ENCODE measurements around the gene PPP2R2D. TPM values are rescaled to one million over a fixed set of nuclear protein-coding genes. Genes with fewer than 3 reads are reported as not detected.

PPP2R2D gene
- total RNA-seq, 2 experiments from 2014 or later: 37.4 to 38.5 TPM

DNA sequence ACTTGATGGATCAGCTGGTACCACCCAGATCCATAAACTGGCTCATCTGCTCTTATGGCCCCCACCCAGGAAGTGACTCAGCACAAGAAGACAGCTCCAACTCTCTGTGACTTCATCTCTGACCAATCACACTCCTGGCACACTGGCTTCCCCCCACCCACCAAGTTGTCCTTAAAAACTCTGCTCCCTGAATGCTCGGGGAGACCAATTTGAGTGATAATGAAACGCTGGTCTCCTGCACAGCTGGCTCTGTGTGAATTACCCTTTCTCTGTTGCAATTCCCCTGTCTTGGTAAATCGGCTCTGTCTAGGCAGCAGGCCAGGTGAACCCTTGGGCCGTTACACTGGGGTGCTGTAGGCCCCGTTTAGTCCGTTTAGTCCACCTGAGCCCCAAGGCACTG is 104.3 kb downstream of the PPP2R2D start:
- H3K9me3 ChIP-seq (ENCODE audit: low read length): no peaks in the 10 kb centered on the region
- intact Hi-C loops (cut with micrococcal nuclease; ENCODE audit: unreplicated experiment): no loop called here
- no TSS peak for BruUV-seq (replicated peaks)
- H2AFZ ChIP-seq (ENCODE audit: low read length): no peak overlapping the region
- H3K4me1 ChIP-seq (ENCODE audit: insufficient read depth, low read length, poor library complexity, severe bottlenecking): no peaks in the 10 kb centered on the region
- H4K20me1 ChIP-seq (ENCODE audit: insufficient read depth, low read length): no peaks in the 10 kb centered on the region
- H3K4me2 ChIP-seq (ENCODE audit: low read length): no peak overlapping the region
- POLR2A ChIA-PET: no interaction called here
- H3K36me3 ChIP-seq (ENCODE audit: insufficient read depth, low read length): no peaks in the 10 kb centered on the region
- H3K4me3 ChIP-seq (ENCODE audit: low read depth, low read length, poor library complexity, severe bottlenecking): no peak overlapping the region
- TF ChIP-seq, protein P1, sequence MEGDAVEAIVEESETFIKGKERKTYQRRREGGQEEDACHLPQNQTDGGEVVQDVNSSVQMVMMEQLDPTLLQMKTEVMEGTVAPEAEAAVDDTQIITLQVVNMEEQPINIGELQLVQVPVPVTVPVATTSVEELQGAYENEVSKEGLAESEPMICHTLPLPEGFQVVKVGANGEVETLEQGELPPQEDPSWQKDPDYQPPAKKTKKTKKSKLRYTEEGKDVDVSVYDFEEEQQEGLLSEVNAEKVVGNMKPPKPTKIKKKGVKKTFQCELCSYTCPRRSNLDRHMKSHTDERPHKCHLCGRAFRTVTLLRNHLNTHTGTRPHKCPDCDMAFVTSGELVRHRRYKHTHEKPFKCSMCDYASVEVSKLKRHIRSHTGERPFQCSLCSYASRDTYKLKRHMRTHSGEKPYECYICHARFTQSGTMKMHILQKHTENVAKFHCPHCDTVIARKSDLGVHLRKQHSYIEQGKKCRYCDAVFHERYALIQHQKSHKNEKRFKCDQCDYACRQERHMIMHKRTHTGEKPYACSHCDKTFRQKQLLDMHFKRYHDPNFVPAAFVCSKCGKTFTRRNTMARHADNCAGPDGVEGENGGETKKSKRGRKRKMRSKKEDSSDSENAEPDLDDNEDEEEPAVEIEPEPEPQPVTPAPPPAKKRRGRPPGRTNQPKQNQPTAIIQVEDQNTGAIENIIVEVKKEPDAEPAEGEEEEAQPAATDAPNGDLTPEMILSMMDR (conservative IDR thresholded peaks at IDR 0.05; ENCODE audit: low read length): no peak
- TF ChIP-seq EZH2phosphoT487 (IDR thresholded peaks at IDR 0.05; ENCODE audit: borderline replicate concordance, low read depth, low read length): no peak
- no peak for DNase-seq (ENCODE audit: low spot score)
- CTCF ChIA-PET (ENCODE audit: unreplicated experiment): no interaction called here
- no peaks in the 10 kb centered on the region for H3K79me2 ChIP-seq (ENCODE audit: insufficient read depth, low read depth, low read length)
- H3K9me2 ChIP-seq (ENCODE audit: insufficient read depth, low read length): no peaks in the 10 kb centered on the region
- no peak overlapping the region for H3K27ac ChIP-seq (ENCODE audit: low read depth, low read length, poor library complexity, severe bottlenecking)

DNA sequence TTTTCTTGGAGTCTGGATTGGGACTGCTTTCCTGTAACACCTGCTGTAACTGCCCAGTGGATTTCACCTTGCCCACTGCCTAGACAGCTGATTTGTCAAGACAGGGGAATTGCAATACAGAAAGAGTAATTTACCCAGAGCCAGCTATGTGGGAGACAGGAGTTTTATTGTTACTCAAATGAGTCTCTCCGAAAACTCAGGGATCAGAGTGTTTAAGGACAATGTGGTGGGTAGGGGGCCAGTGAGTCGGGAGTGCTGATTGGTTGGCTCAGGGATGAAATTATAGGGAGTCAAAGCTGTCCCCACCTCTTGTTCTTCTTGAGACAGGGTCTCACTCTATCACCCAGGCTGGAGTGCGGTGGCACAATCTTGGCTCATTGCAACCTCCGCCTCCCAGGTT is 106.2 kb downstream of the PPP2R2D start:
- Histone ChIP-seq H3K9me3 (ENCODE audit: low read length) (no peaks in the 10 kb centered on the region), H4K20me1 (ENCODE audit: insufficient read depth, low read length) (no peaks in the 10 kb centered on the region), H3K4me1 (ENCODE audit: insufficient read depth, low read length, poor library complexity, severe bottlenecking) (no peaks in the 10 kb centered on the region), H3K27ac (ENCODE audit: low read depth, low read length, poor library complexity, severe bottlenecking) (no peak overlapping the region), H3K79me2 (ENCODE audit: insufficient read depth, low read depth, low read length) (no peaks in the 10 kb centered on the region), H3K4me3 (ENCODE audit: low read depth, low read length, poor library complexity, severe bottlenecking) (no peak overlapping the region), H2AFZ (ENCODE audit: low read length) (no peak overlapping the region), H3K36me3 (ENCODE audit: insufficient read depth, low read length) (no peaks in the 10 kb centered on the region), H3K9me2 (ENCODE audit: insufficient read depth, low read length) (no peaks in the 10 kb centered on the region), H3K4me2 (ENCODE audit: low read length) (no peak overlapping the region)
- CTCF ChIA-PET (ENCODE audit: unreplicated experiment): no interaction called here
- POLR2A ChIA-PET: no interaction called here
- no TSS peak for BruUV-seq (replicated peaks)
- DNase-seq (ENCODE audit: low spot score): no peak
- no peak for TF ChIP-seq EZH2phosphoT487 (IDR thresholded peaks at IDR 0.05; ENCODE audit: borderline replicate concordance, low read depth, low read length)
- TF ChIP-seq, protein P1 (conservative IDR thresholded peaks at IDR 0.05; ENCODE audit: low read length): no peak
- intact Hi-C loops (cut with micrococcal nuclease; ENCODE audit: unreplicated experiment): no loop called here

DNA sequence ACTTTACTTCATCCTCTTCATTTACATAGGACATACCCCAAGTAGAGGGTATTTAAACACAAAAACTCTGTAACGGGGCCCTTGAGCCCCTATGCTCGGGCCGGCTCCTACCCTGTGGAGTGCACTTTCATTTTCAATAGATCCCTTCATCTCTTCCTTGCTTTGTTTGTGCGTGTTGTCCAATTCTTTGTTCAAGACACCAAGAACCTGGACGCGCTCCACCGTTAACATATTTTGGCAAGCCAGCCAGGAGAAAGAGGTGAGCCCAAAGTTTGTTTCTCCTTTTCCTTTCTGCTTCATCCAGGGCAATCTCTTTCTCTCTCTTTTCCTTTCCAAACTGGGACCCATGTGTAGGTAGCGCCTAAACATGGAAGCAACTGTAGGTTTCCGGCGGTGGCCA is 106.9 kb downstream of the PPP2R2D start:
- Histone ChIP-seq H2AFZ (ENCODE audit: low read length) (no peak overlapping the region), H3K4me1 (ENCODE audit: insufficient read depth, low read length, poor library complexity, severe bottlenecking) (no peaks in the 10 kb centered on the region), H3K9me3 (ENCODE audit: low read length) (no peaks in the 10 kb centered on the region), H4K20me1 (ENCODE audit: insufficient read depth, low read length) (no peaks in the 10 kb centered on the region), H3K9me2 (ENCODE audit: insufficient read depth, low read length) (no peaks in the 10 kb centered on the region), H3K36me3 (ENCODE audit: insufficient read depth, low read length) (no peaks in the 10 kb centered on the region), H3K79me2 (ENCODE audit: insufficient read depth, low read depth, low read length) (no peaks in the 10 kb centered on the region), H3K27ac (ENCODE audit: low read depth, low read length, poor library complexity, severe bottlenecking) (no peak overlapping the region), H3K4me2 (ENCODE audit: low read length) (no peak overlapping the region), H3K4me3 (ENCODE audit: low read depth, low read length, poor library complexity, severe bottlenecking) (no peak overlapping the region)
- no peak for DNase-seq (ENCODE audit: low spot score)
- intact Hi-C loops (cut with micrococcal nuclease; ENCODE audit: unreplicated experiment): no loop called here
- ChIA-PET CTCF (ENCODE audit: unreplicated experiment) (no interaction called here), POLR2A (no interaction called here)
- BruUV-seq (replicated peaks): no TSS peak
- TF ChIP-seq, protein P1 (conservative IDR thresholded peaks at IDR 0.05; ENCODE audit: low read length): no peak
- no peak for TF ChIP-seq EZH2phosphoT487 (IDR thresholded peaks at IDR 0.05; ENCODE audit: borderline replicate concordance, low read depth, low read length)

Other genes with a start within 250 kb of the PPP2R2D start
- 60.1 and 66.6 TPM in 2 replicates for gene BNIP3, start 80.9 kb downstream of the PPP2R2D start, total RNA-seq (2014; rRNA removed; shearing (Covaris generic))
- gene BNIP3, start 80.9 kb downstream of the PPP2R2D start, total RNA-seq (2022): 46.3 and 99.8 TPM in 2 replicates
- gene JAKMIP3, start 164.9 kb downstream of the PPP2R2D start, total RNA-seq (2014; rRNA removed; shearing (Covaris generic)): 0.15 and 0.54 TPM in 2 replicates
- 0.89 and 1.1 TPM in 2 replicates for gene JAKMIP3, start 164.9 kb downstream of the PPP2R2D start, total RNA-seq (2022)

Data from OCI-LY7 (cell line).